ENCODE measurements around the gene SLC6A8. TPM values are rescaled to one million over a fixed set of nuclear protein-coding genes. Genes with fewer than 3 reads are reported as not detected.

Gene SLC6A8
- total RNA-seq, 1 donor from 2014 or later = 229 TPM

GRCh38 chrX:153723351-153724251 lies 35.9 kb downstream of the SLC6A8 start:
- Histone ChIP-seq H3K4me1 (peaks cover 63% of the 10 kb centered on the region), H3K36me3 (peaks cover 20% of the 10 kb centered on the region), H3K27ac (replicated peaks) (peak overlapping the region; percentile 93), H3K9me3 (replicated peaks) (no peaks in the 10 kb centered on the region), H3K4me3 (peak overlapping the region; percentile 81), H3K27me3 (ENCODE audit: low read depth) (no peaks in the 10 kb centered on the region)
- intact Hi-C loops (cut with micrococcal nuclease) = no loop called here
- TF ChIP-seq CTCF (IDR thresholded peaks at IDR 0.05; ENCODE audit: borderline replicate concordance) = peak; percentile 34
- DNase-seq = no peak

GRCh38 chrX:153724252-153725038 lies 36.7 kb downstream of the SLC6A8 start, which contains the start of the genes ABCD1 and BCAP31:
Gene ABCD1, plus strand, starts transcription at chrX:153724856. Its CDS starts 411 bp downstream, at chrX:153725267.
Gene BCAP31, minus strand, starts transcription at chrX:153724387. Its CDS starts 1,143 bp downstream, at chrX:153723244.
- Histone ChIP-seq H3K36me3 (peaks cover 20% of the 10 kb centered on the region), H3K9me3 (replicated peaks) (no peaks in the 10 kb centered on the region), H3K4me3 (peak within 1 kb of the TSS; percentile 81), H3K27ac (replicated peaks) (peak within 1 kb of the TSS; percentile 93), H3K27me3 (ENCODE audit: low read depth) (no peaks in the 10 kb centered on the region), H3K4me1 (peaks cover 68% of the 10 kb centered on the region)
- intact Hi-C loops (cut with micrococcal nuclease) = no loop called here
- TF ChIP-seq CTCF (IDR thresholded peaks at IDR 0.05; ENCODE audit: borderline replicate concordance) = no peak
- peak; percentile 88 for DNase-seq

- intact Hi-C loops (cut with micrococcal nuclease) = no loop called here
- Histone ChIP-seq H3K4me1 (peaks cover 68% of the 10 kb centered on the region), H3K4me3 (peak overlapping the region; percentile 81), H3K27me3 (ENCODE audit: low read depth) (no peaks in the 10 kb centered on the region), H3K36me3 (peaks cover 13% of the 10 kb centered on the region), H3K9me3 (replicated peaks) (no peaks in the 10 kb centered on the region), H3K27ac (replicated peaks) (peak overlapping the region; percentile 93)
- DNase-seq = no peak
- TF ChIP-seq CTCF (IDR thresholded peaks at IDR 0.05; ENCODE audit: borderline replicate concordance) = no peak
Observed at GRCh38 chrX:153725039-153725831, 37.5 kb downstream of the SLC6A8 start.

GRCh38 chrX:153725832-153726285 lies 38.1 kb downstream of the SLC6A8 start:
- peak overlapping the region; percentile 93 for H3K27ac ChIP-seq (replicated peaks)
- no peak for TF ChIP-seq CTCF (IDR thresholded peaks at IDR 0.05; ENCODE audit: borderline replicate concordance)
- H3K4me3 ChIP-seq = peak overlapping the region; percentile 81
- DNase-seq = no peak
- H3K36me3 ChIP-seq = peaks cover 11% of the 10 kb centered on the region
- intact Hi-C loops (cut with micrococcal nuclease) = no loop called here
- no peaks in the 10 kb centered on the region for H3K9me3 ChIP-seq (replicated peaks)
- H3K4me1 ChIP-seq = peaks cover 68% of the 10 kb centered on the region
- no peaks in the 10 kb centered on the region for H3K27me3 ChIP-seq (ENCODE audit: low read depth)

Measured in left ventricle myocardium inferior (tissue), 1 donor.